ENCODE results near the gene NUMB.

- TF ChIP-seq, protein P1, sequence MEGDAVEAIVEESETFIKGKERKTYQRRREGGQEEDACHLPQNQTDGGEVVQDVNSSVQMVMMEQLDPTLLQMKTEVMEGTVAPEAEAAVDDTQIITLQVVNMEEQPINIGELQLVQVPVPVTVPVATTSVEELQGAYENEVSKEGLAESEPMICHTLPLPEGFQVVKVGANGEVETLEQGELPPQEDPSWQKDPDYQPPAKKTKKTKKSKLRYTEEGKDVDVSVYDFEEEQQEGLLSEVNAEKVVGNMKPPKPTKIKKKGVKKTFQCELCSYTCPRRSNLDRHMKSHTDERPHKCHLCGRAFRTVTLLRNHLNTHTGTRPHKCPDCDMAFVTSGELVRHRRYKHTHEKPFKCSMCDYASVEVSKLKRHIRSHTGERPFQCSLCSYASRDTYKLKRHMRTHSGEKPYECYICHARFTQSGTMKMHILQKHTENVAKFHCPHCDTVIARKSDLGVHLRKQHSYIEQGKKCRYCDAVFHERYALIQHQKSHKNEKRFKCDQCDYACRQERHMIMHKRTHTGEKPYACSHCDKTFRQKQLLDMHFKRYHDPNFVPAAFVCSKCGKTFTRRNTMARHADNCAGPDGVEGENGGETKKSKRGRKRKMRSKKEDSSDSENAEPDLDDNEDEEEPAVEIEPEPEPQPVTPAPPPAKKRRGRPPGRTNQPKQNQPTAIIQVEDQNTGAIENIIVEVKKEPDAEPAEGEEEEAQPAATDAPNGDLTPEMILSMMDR (IDR thresholded peaks at IDR 0.05; ENCODE audit: low read depth, low read length, missing input control), result no peak
- TF ChIP-seq RAD21 (IDR thresholded peaks at IDR 0.05), result no peak
- no peak for TF ChIP-seq REST (IDR thresholded peaks at IDR 0.05)
- TF ChIP-seq MAX (IDR thresholded peaks at IDR 0.05), result no peak
- no peak for TF ChIP-seq TAF1 (conservative IDR thresholded peaks at IDR 0.05)
- TF ChIP-seq JUND (IDR thresholded peaks at IDR 0.05), result no peak
- TF ChIP-seq NR2F2 (IDR thresholded peaks at IDR 0.05), result no peak
- TF ChIP-seq GABPA (IDR thresholded peaks at IDR 0.05 in 1 of 2, conservative IDR thresholded peaks at IDR 0.05 in 1 of 2), result no peak
- no peak for TF ChIP-seq ATF3 (IDR thresholded peaks at IDR 0.05)
- TF ChIP-seq SP1 (IDR thresholded peaks at IDR 0.05), result no peak
Observed at GRCh38 chr14:73503648-73504047, 45.3 kb upstream of the NUMB start.
